Sigmoid colon (tissue), 4 donors: ENCODE results near the gene CCND3.

Experiments
- CTCF ChIP-seq, 4 experiments: fragments of 450-650 bp in 3 of 4; fragments of 200-600 bp in 1 of 4; IDR thresholded peaks; one replicate each; pipeline ENCODE4 v1.5.1; 2016 to 2019; ENCODE audit warnings: antibody characterized with exemption in 4 of 4, mild to moderate bottlenecking in 3 of 4, moderate library complexity in 2 of 4
- EP300 ChIP-seq, 4 donors: sonication (generic); formaldehyde crosslinking; IDR thresholded peaks; one replicate each; pipeline ENCODE4 v1.6.1; 2017; ENCODE audit warnings: antibody characterized with exemption in 4 of 4
- POLR2A ChIP-seq, 2 donors: fragments of 450-650 bp; IDR thresholded peaks; one replicate each; pipeline ENCODE4 v1.6.1; 2016; ENCODE audit warnings: antibody characterized with exemption in 2 of 2, mild to moderate bottlenecking in 2 of 2, moderate library complexity in 2 of 2

- TF ChIP-seq CTCF (IDR thresholded peaks at IDR 0.05), result no peak
- no peak for TF ChIP-seq EP300 (IDR thresholded peaks at IDR 0.05)
- no peak for TF ChIP-seq POLR2A (IDR thresholded peaks at IDR 0.05)
Observed at GRCh38 chr6:41901882-41902519, 39.6 kb downstream of the CCND3 start.
